IMR-90 (cell line): Measurements from ENCODE around the gene MAPK1. TPM values are rescaled to one million over a fixed set of nuclear protein-coding genes. Genes with fewer than 3 reads are reported as not detected.

ENCODE experiments used
- ATAC-seq: fragments of 200-7000 bp; cut with Tn5 transposase; 2 replicates; pipeline ENCODE4 v1.9.1; 2020; ENCODE audit warnings: low read depth, mild to moderate bottlenecking, moderate library complexity
- BruUV-seq: library from RNA; stranded (reverse); fragments of 400-500 nt; replicated peaks from 2 replicates; lab custom pipeline; 2021; lab: Mats Ljungman, UMichigan
- CTCF ChIA-PET: fragments of 300-600 bp; formaldehyde crosslinking; extraction: SDS; loops from one replicate; lab custom pipeline; 2021; ENCODE audit warnings: antibody characterized with exemption; lab: Yijun Ruan, JAX
- POLR2A ChIA-PET: fragments of 300-600 bp; sonication (Branson Sonifier 250); formaldehyde crosslinking; loops from one replicate; lab custom pipeline; 2022; ENCODE audit warnings: antibody characterized with exemption; ENCODE audit not compliant: unreplicated experiment; lab: Charles Lee
- DNase-seq: peaks from one replicate; pipeline ENCODE4 v3.0.0; 2013
- H2AFZ ChIP-seq: replicated peaks from 2 replicates; pipeline ENCODE3; 2013; ENCODE audit warnings: low read length, mild to moderate bottlenecking; ENCODE audit not compliant: poor library complexity
- H2AK5ac ChIP-seq: 2 replicates; pipeline ENCODE4 v1.6.1; 2013; ENCODE audit warnings: low read depth, low read length, inconsistent platforms
- H2AK9ac ChIP-seq: replicated peaks from 2 replicates; pipeline ENCODE3; 2013; ENCODE audit warnings: mild to moderate bottlenecking, low read depth, low read length, moderate library complexity; ENCODE audit not compliant: poor library complexity
- H2BK120ac ChIP-seq: 2 replicates; pipeline ENCODE4 v1.6.1; 2013; ENCODE audit warnings: low read depth, low read length, inconsistent platforms
- H2BK15ac ChIP-seq: 3 replicates; pipeline ENCODE4 v1.6.1; 2013; ENCODE audit warnings: low read depth, low read length, inconsistent platforms
- H2BK20ac ChIP-seq: 2 replicates; pipeline ENCODE4 v1.6.1; 2013; ENCODE audit warnings: low read depth, mild to moderate bottlenecking, inconsistent platforms, low read length, moderate library complexity
- H2BK5ac ChIP-seq: 2 replicates; pipeline ENCODE4 v1.6.1; 2013; ENCODE audit warnings: mild to moderate bottlenecking, low read depth, low read length, inconsistent platforms; ENCODE audit not compliant: poor library complexity, severe bottlenecking
- H3K14ac ChIP-seq: replicated peaks from 2 replicates; pipeline ENCODE4 v1.6.1; 2013; ENCODE audit warnings: low read depth, low read length, inconsistent platforms
- H3K18ac ChIP-seq: 2 replicates; pipeline ENCODE4 v1.6.1; 2013; ENCODE audit warnings: low read depth, low read length, control low read depth
- H3K23ac ChIP-seq: 2 replicates; pipeline ENCODE4 v1.6.1; 2013; ENCODE audit warnings: low read depth, low read length, inconsistent platforms
- H3K27ac ChIP-seq: 2 replicates; pipeline ENCODE4 v1.5.1; 2013; ENCODE audit warnings: mild to moderate bottlenecking, control low read depth, low read length; ENCODE audit not compliant: insufficient read depth
- H3K27me3 ChIP-seq: 2 replicates; pipeline ENCODE4 v1.6.1; 2013; ENCODE audit warnings: low read length; ENCODE audit not compliant: control insufficient read depth, insufficient read depth
- H3K36me3 ChIP-seq: 2 replicates; pipeline ENCODE4 v1.6.1; 2013; ENCODE audit warnings: low read length, mixed read lengths; ENCODE audit not compliant: control insufficient read depth, insufficient read depth
- H3K4ac ChIP-seq: 2 replicates; pipeline ENCODE4 v1.6.1; 2013; ENCODE audit warnings: low read depth, low read length, inconsistent platforms
- H3K4me1 ChIP-seq: 2 replicates; pipeline ENCODE4 v1.6.1; 2013; ENCODE audit warnings: low read length, mixed read lengths; ENCODE audit not compliant: control insufficient read depth, insufficient read depth
- H3K4me2 ChIP-seq: 2 replicates; pipeline ENCODE4 v1.6.1; 2013; ENCODE audit warnings: low read depth, mild to moderate bottlenecking, control low read depth, low read length, moderate library complexity
- H3K4me3 ChIP-seq: 2 replicates; pipeline ENCODE4 v1.5.1; 2013; ENCODE audit warnings: low read depth, mild to moderate bottlenecking, control low read depth, low read length, moderate library complexity; ENCODE audit not compliant: insufficient read depth
- H3K56ac ChIP-seq: 2 replicates; pipeline ENCODE4 v1.6.1; 2013; ENCODE audit warnings: low read length, inconsistent platforms; ENCODE audit not compliant: insufficient read depth; ENCODE audit errors: extremely low read depth
- H3K79me1 ChIP-seq, 2 experiments: 2 replicates each; pipeline ENCODE4 v1.6.1; 2013; ENCODE audit warnings: low read length in 2 of 2, inconsistent platforms in 1 of 2, low read depth in 1 of 2
- H3K9ac ChIP-seq: 2 replicates; pipeline ENCODE4 v1.6.1; 2013; ENCODE audit warnings: low read depth, low read length, control low read depth
- H3K9me1 ChIP-seq: 2 replicates; pipeline ENCODE4 v1.6.1; 2013; ENCODE audit warnings: low read length, inconsistent platforms; ENCODE audit not compliant: insufficient read depth
- H3K9me3 ChIP-seq: 2 replicates; pipeline ENCODE4 v1.6.1; 2013; ENCODE audit warnings: low read length; ENCODE audit not compliant: control insufficient read depth, insufficient read depth
- H4K20me1 ChIP-seq: 2 replicates; pipeline ENCODE4 v1.6.1; 2013; ENCODE audit warnings: low read length, inconsistent platforms; ENCODE audit not compliant: insufficient read depth
- H4K5ac ChIP-seq: 2 replicates; pipeline ENCODE4 v1.6.1; 2013; ENCODE audit warnings: mild to moderate bottlenecking, low read depth, low read length, control low read depth
- H4K8ac ChIP-seq, 2 experiments: 2 replicates each; pipeline ENCODE4 v1.6.1; 2013; ENCODE audit warnings: low read depth in 2 of 2, low read length in 2 of 2, control low read depth in 1 of 2, inconsistent platforms in 1 of 2
- H4K91ac ChIP-seq: 2 replicates; pipeline ENCODE4 v1.6.1; 2013; ENCODE audit warnings: low read depth, low read length, inconsistent platforms; ENCODE audit not compliant: insufficient read depth
- BHLHE40 ChIP-seq: fragments of 150-350 bp; IDR thresholded peaks from 2 replicates; pipeline ENCODE4 v1.6.1; 2016; ENCODE audit warnings: mild to moderate bottlenecking, low read depth, low read length
- CEBPB ChIP-seq: IDR thresholded peaks from 2 replicates; pipeline ENCODE4 v1.6.1; 2012; ENCODE audit warnings: low read depth, low read length, improper control_type of control experiment
- FOS ChIP-seq: fragments of 150-350 bp; IDR thresholded peaks from 2 replicates; pipeline ENCODE4 v1.6.1; 2016; ENCODE audit warnings: low read depth, low read length
- MAFK ChIP-seq: IDR thresholded peaks from 2 replicates; pipeline ENCODE4 v1.6.1; 2012; ENCODE audit warnings: low read depth, low read length, improper control_type of control experiment
- MAZ ChIP-seq: IDR thresholded peaks from 2 replicates; pipeline ENCODE4 v1.6.1; 2012; ENCODE audit warnings: low read depth, mild to moderate bottlenecking, low read length, improper control_type of control experiment, moderate library complexity, borderline replicate concordance
- NFE2L2 ChIP-seq: fragments of 150-350 bp; IDR thresholded peaks from 2 replicates; pipeline ENCODE4 v1.6.1; 2016; ENCODE audit warnings: low read depth, mild to moderate bottlenecking, low read length
- RAD21 ChIP-seq: IDR thresholded peaks from 2 replicates; pipeline ENCODE4 v1.6.1; 2012; ENCODE audit warnings: low read length, improper control_type of control experiment
- RCOR1 ChIP-seq: IDR thresholded peaks from 2 replicates; pipeline ENCODE4 v1.6.1; 2012; ENCODE audit warnings: mild to moderate bottlenecking, low read length, improper control_type of control experiment; ENCODE audit not compliant: insufficient replicate concordance
- WGBS, 2 experiments: methylation state at CpG; one replicate each; pipeline versions ENCODE4 v1.1.5 to v1.1.7; 2013; ENCODE audit warnings: missing lambda C conversion rate in 2 of 2; ENCODE audit not compliant: insufficient read length in 1 of 2; ENCODE audit errors: extremely low coverage in 2 of 2; 5-methylcytosine and 5-hydroxymethylcytosine counted together
- dilution Hi-C: fragments of 300-500 bp; cut with HindIII; formaldehyde crosslinking; loops from one replicate; pipeline ENCODE4 v1.14.3; 2018; ENCODE audit warnings: low sequenced_read_pairs; ENCODE audit not compliant: unreplicated experiment
- in situ Hi-C: fragments of 300-500 bp; cut with MboI; formaldehyde crosslinking; loops from 3 replicates; pipeline ENCODE4 v1.14.3; 2019; ENCODE audit warnings: low sequenced_read_pairs, inconsistent platforms, mixed read lengths
- intact Hi-C: fragments of 100-400 bp; cut with micrococcal nuclease; formaldehyde crosslinking; loops from 2 replicates; pipeline ENCODE4 v1.10.0; 2022
- polyA plus RNA-seq, 3 experiments: library from polyadenylated mRNA; depleted of rRNA; stranded (reverse); fragments of >200 nt; gene quantifications; 2 replicates each; pipeline ENCODE4 v1.2.3, GENCODE V29; 2012; ENCODE audit warnings: low replicate concordance in 1 of 3
- total RNA-seq: library from RNA; depleted of rRNA; stranded (reverse); fragments of >200 nt; gene quantifications from 2 replicates; pipeline ENCODE4 v1.2.3, GENCODE V29; 2012
- TF ChIP-seq, protein P1 (sequence below): fragments of 150-350 bp; IDR thresholded peaks from 2 replicates; pipeline ENCODE4 v1.6.1; 2017; ENCODE audit warnings: mild to moderate bottlenecking, antibody characterized with exemption, low read length, low read depth

Gene MAPK1
- total and polyA plus RNA-seq, 2 of the 4 experiments (the other 2 are of a cell fraction) = 41.0 to 51.3 TPM

DNA sequence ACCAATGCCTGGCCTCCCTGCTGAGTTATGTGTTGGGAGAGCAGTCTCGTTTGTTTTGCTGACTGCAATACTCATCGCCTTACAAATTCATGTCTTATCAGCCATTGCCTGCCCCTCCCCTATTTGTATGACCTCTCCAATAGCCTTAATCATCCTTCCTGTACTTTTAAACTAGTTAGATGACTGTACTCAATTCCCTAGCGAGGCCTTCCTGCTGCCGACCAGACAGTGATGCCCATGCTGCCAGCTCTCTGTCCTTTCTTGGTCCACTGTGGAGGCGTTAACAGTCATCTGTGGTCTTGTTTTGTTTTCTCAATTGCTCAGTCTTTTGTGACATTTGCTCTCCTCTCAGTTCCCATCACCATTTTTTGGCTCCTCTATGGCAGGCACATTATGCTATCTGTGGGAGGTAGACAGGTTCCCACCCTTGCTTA is 111.6 kb downstream of the MAPK1 start:
- H3K36me3 ChIP-seq = peaks cover 4% of the 10 kb centered on the region
- dilution Hi-C loops (no loop called here), intact Hi-C loops (no loop called here), in situ Hi-C loops (no loop called here)
- ChIA-PET POLR2A (interaction anchor here (0.7 kb wide), 1 partner anchor 8 kb away, joined by 6 read pairs; no protein-coding TSS in a partner anchor), CTCF (no interaction called here)
- H3K14ac ChIP-seq = 0 out of 2 replicates have a peak overlapping the region, but pooled peaks have one; percentile 5
- peaks cover 23% of the 10 kb centered on the region for H3K4me1 ChIP-seq
- H3K27me3 ChIP-seq = no peaks in the 10 kb centered on the region
- H3K9me3 ChIP-seq = no peaks in the 10 kb centered on the region
- H3K4ac ChIP-seq = 0 out of 2 replicates have a peak overlapping the region, but pooled peaks have one; percentile 7
- H2AK9ac ChIP-seq = no peak overlapping the region
- peak overlapping the region; percentile 56; the same call in 1 of the 2 replicates for H3K18ac ChIP-seq
- H3K4me3 ChIP-seq = no peak overlapping the region
- peaks cover 4% of the 10 kb centered on the region; the same call in 1 of the 2 replicates for H4K20me1 ChIP-seq
- no peak overlapping the region for H2BK15ac ChIP-seq
- peaks cover 11 to 33% of the 10 kb centered on the region in 2 experiments; a peak in 3 of 4 replicates for H3K79me1 ChIP-seq
- peak; percentile 84 for ATAC-seq
- 0 out of 2 replicates have a peak overlapping the region, but pooled peaks have one; percentile 7 for H2BK120ac ChIP-seq
- H3K4me2 ChIP-seq = peak overlapping the region; percentile 1; the same call in 1 of the 2 replicates
- BruUV-seq = no TSS peak
- H3K23ac ChIP-seq = no peak overlapping the region
- TF ChIP-seq BHLHE40 = peak; percentile 19; the same call in 1 of the 2 replicates
- no peak for TF ChIP-seq RAD21
- TF ChIP-seq NFE2L2 = no peak; the same call in none of the 2 replicates
- peak; percentile 68; the same call in 1 of the 2 replicates for TF ChIP-seq FOS
- TF ChIP-seq MAZ = peak; percentile 36; the same call in 1 of the 2 replicates
- TF ChIP-seq MAFK = peak; percentile 78
- TF ChIP-seq CEBPB = peak; percentile 38; the same call in 1 of the 2 replicates
- TF ChIP-seq, protein P1, sequence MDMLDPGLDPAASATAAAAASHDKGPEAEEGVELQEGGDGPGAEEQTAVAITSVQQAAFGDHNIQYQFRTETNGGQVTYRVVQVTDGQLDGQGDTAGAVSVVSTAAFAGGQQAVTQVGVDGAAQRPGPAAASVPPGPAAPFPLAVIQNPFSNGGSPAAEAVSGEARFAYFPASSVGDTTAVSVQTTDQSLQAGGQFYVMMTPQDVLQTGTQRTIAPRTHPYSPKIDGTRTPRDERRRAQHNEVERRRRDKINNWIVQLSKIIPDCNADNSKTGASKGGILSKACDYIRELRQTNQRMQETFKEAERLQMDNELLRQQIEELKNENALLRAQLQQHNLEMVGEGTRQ = 0 out of 2 replicates have a peak, but pooled peaks have one; percentile 3
- TF ChIP-seq RCOR1 = no peak
- H2BK20ac ChIP-seq = no peak overlapping the region
- no peak overlapping the region for H3K9ac ChIP-seq
- no peak overlapping the region for H4K91ac ChIP-seq
- peak overlapping the region in 1 of 2 experiments; percentile 46; a peak in 2 of 4 replicates for H4K8ac ChIP-seq
- DNase-seq = peak; percentile 90
- WGBS, 2 experiments = 8% methylated on average over 2 of the region's 5 CpGs; no CpG with 5 or more reads in 1 of the 2 experiments
- no peak overlapping the region for H4K5ac ChIP-seq
- peak overlapping the region; percentile 29 for H2BK5ac ChIP-seq
- peaks cover 21% of the 10 kb centered on the region for H3K9me1 ChIP-seq
- no peak overlapping the region for H2AK5ac ChIP-seq
- H2AFZ ChIP-seq = no peak overlapping the region
- no peak overlapping the region for H3K56ac ChIP-seq
- H3K27ac ChIP-seq = peak overlapping the region; percentile 2; the same call in 1 of the 2 replicates
